ENCODE measurements around the gene IRAG1. TPM values are rescaled to one million over a fixed set of nuclear protein-coding genes. Genes with fewer than 3 reads are reported as not detected.

IRAG1 gene
- total and polyA plus RNA-seq, 2 donors (not counting 3 experiments of a cell fraction or from before 2014, with no cell fraction given): 0.22 to 0.38 TPM

DNA sequence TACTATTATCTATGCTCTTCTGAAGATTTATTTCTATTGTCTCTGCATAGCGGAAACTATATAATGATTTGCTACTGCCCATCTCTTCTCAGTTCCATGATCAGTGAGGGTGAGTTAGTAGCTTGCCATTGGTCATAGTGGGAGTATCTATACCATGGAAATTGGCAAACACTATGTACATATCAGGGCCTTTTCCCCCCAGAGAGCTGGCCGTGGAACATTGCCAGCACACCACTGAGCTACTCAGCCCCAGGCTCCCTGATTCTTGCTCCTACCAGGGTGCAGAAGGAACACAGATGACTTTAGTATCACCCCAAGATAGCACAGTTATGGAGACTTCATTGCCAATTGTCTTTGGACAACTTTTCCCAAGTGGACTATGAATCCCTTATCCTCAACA is 33.2 kb downstream of the IRAG1 start:
- Histone ChIP-seq H3K4me2 (ENCODE audit: insufficient read depth, low read length) (no peak overlapping the region), H3K4me1 (ENCODE audit: control insufficient read depth, extremely low read depth, insufficient read depth, low read length) (peaks cover 34% of the 10 kb centered on the region), H4K20me1 (replicated peaks; ENCODE audit: control insufficient read depth, extremely low read depth, insufficient read depth, low read length) (no peaks in the 10 kb centered on the region), H3K36me3 (ENCODE audit: control insufficient read depth in 2 of 2, extremely low read depth in 1 of 2, insufficient read depth in 2 of 2, low read length in 2 of 2) (no peaks in the 10 kb centered on the region), H3K9me1 (replicated peaks; ENCODE audit: control insufficient read depth, extremely low read depth, insufficient read depth, low read length) (no peaks in the 10 kb centered on the region), H3K27ac (ENCODE audit: insufficient read depth, low read depth, low read length) (no peak overlapping the region), H2AFZ (ENCODE audit: low read depth, low read length) (no peak overlapping the region), H3K9me3 (replicated peaks; ENCODE audit: control insufficient read depth, insufficient read depth, low read length) (no peaks in the 10 kb centered on the region), H3K9ac (replicated peaks; ENCODE audit: extremely low read depth, insufficient read depth, low read length) (no peak overlapping the region), H3K4me3 (replicated peaks in 1 of 3; ENCODE audit: insufficient read depth in 1 of 3, low read depth in 1 of 3, low read length in 3 of 3) (no peak overlapping the region), H3K79me2 (ENCODE audit: control insufficient read depth, insufficient read depth, low read length) (no peaks in the 10 kb centered on the region), H3K27me3 (ENCODE audit: control insufficient read depth in 2 of 2, insufficient read depth in 2 of 2, low read length in 2 of 2) (no peaks in the 10 kb centered on the region)
- TF ChIP-seq POLR2AphosphoS5 (IDR thresholded peaks at IDR 0.05; ENCODE audit: insufficient read depth, low read depth, low read length) (no peak), FOS (IDR thresholded peaks at IDR 0.05; ENCODE audit: borderline replicate concordance, insufficient read depth, low read length) (no peak), MYC (IDR thresholded peaks at IDR 0.05; ENCODE audit: low read depth, low read length) (no peak), POLR2A (IDR thresholded peaks at IDR 0.05; ENCODE audit: low read depth, low read length) (no peak), GATA2 (IDR thresholded peaks at IDR 0.05; ENCODE audit: insufficient read depth, insufficient read length, low read depth, low read length) (no peak), EZH2 (IDR thresholded peaks at IDR 0.05; ENCODE audit: borderline replicate concordance, low read depth, low read length, severe bottlenecking) (no peak), JUN (IDR thresholded peaks at IDR 0.05; ENCODE audit: borderline replicate concordance, insufficient read depth, insufficient read length, low read depth) (no peak)
- TF ChIP-seq, protein P1, sequence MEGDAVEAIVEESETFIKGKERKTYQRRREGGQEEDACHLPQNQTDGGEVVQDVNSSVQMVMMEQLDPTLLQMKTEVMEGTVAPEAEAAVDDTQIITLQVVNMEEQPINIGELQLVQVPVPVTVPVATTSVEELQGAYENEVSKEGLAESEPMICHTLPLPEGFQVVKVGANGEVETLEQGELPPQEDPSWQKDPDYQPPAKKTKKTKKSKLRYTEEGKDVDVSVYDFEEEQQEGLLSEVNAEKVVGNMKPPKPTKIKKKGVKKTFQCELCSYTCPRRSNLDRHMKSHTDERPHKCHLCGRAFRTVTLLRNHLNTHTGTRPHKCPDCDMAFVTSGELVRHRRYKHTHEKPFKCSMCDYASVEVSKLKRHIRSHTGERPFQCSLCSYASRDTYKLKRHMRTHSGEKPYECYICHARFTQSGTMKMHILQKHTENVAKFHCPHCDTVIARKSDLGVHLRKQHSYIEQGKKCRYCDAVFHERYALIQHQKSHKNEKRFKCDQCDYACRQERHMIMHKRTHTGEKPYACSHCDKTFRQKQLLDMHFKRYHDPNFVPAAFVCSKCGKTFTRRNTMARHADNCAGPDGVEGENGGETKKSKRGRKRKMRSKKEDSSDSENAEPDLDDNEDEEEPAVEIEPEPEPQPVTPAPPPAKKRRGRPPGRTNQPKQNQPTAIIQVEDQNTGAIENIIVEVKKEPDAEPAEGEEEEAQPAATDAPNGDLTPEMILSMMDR (IDR thresholded peaks at IDR 0.05; ENCODE audit: extremely low read depth in 1 of 2, insufficient read depth in 1 of 2, low read depth in 1 of 2, low read length in 2 of 2): no peak
- TF ChIP-seq, protein P2, sequence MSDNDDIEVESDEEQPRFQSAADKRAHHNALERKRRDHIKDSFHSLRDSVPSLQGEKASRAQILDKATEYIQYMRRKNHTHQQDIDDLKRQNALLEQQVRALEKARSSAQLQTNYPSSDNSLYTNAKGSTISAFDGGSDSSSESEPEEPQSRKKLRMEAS (IDR thresholded peaks at IDR 0.05; ENCODE audit: insufficient read depth, insufficient read length): no peak
- CTCF ChIA-PET: interaction anchor here (0.7 to 0.8 kb wide), 3 partner anchors 75 to 254 kb away, joined by 3 read pairs; no protein-coding TSS in a partner anchor
- POLR2A ChIA-PET: no interaction called here
- FAIRE-seq (no peak), DNase-seq (ENCODE audit: low read depth, low spot score) (no peak)
- no TSS peak for BruUV-seq (replicated peaks)
- intact Hi-C loops (cut with micrococcal nuclease): no loop called here
- dilution Hi-C loops (cut with MboI; ENCODE audit: extremely low pct_ligation_motif_present, low sequenced_read_pairs): no loop called here

Measured in endothelial cell of umbilical vein (primary cell).